ENCODE data around the gene RANBP1. TPM values are rescaled to one million over a fixed set of nuclear protein-coding genes. Genes with fewer than 3 reads are reported as not detected.
A peak's percentile ranks its signal among the peaks of the same experiment; 100 is the strongest.

RANBP1 gene
- total and polyA plus RNA-seq, 2 of the 13 experiments (the other 11 are each of a cell fraction or from before 2014, with no cell fraction given) = 181 to 492 TPM

DNA sequence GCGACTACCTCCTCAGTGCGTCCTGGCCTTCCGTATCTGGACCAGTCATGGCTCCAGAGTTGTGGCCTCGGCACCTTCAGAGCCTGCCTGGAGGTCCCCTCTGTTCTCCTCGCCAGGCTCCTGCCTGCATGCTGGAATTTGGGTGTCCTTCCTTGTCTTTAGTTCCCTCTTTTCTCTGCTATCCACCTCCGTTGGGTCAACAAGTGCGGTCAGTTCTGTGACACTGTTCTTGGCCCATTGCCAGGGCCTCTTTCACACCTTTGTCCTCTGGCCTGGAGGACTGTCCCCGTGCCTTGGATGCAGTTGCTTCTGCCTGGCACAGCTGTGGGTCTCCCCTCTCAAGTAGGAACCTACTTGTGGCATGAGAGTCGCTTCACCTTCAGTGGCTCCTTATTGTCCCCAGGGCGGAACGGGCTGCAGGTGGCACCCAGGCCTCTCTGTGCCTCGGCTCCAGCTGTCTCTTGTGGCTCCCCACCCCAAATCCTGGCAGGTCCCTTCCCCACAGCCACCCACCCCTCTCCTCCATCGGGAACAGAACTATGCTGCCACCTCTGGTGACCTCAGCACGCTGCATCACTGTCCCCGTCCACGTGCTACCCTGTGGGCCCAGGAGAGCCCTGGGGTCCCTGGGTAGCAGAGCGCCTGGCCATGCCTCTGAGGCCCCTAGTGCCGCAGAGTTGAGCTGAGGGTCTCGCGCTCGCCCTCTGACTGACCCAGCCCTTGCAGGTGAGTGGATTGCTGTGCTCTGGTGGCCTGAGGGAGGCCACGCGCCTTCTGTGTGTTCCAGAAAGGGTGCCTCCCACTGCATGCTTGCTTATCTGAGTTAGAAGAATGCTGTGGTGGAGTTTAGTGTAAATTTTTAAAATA is 31.1 kb upstream of the RANBP1 start (continued):
- no peak for TF ChIP-seq ZNF17 (CRISPR knock-in tag; IDR thresholded peaks at IDR 0.05)
- TF ChIP-seq, protein P1, sequence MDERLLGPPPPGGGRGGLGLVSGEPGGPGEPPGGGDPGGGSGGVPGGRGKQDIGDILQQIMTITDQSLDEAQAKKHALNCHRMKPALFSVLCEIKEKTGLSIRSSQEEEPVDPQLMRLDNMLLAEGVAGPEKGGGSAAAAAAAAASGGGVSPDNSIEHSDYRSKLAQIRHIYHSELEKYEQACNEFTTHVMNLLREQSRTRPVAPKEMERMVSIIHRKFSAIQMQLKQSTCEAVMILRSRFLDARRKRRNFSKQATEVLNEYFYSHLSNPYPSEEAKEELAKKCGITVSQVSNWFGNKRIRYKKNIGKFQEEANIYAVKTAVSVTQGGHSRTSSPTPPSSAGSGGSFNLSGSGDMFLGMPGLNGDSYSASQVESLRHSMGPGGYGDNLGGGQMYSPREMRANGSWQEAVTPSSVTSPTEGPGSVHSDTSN (CRISPR knock-in tag; IDR thresholded peaks at IDR 0.05) = no peak
- TF ChIP-seq WIZ (CRISPR knock-in tag; IDR thresholded peaks at IDR 0.05) = no peak
- TF ChIP-seq HNF4G (IDR thresholded peaks at IDR 0.05; ENCODE audit: borderline replicate concordance, low read depth, low read length) = no peak
- TF ChIP-seq HNF4G (CRISPR knock-in tag; IDR thresholded peaks at IDR 0.05; ENCODE audit: borderline replicate concordance, low read depth) = no peak
- TF ChIP-seq, protein P2, sequence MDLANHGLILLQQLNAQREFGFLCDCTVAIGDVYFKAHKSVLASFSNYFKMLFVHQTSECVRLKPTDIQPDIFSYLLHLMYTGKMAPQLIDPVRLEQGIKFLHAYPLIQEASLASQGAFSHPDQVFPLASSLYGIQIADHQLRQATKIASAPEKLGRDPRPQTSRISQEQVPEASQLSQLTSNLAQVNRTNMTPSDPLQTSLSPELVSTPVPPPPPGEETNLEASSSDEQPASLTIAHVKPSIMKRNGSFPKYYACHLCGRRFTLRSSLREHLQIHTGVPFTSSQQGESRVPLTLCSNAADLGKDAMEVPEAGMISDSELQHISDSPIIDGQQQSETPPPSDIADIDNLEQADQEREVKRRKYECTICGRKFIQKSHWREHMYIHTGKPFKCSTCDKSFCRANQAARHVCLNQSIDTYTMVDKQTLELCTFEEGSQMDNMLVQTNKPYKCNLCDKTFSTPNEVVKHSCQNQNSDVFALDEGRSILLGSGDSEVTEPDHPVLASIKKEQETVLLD (CRISPR knock-in tag; IDR thresholded peaks at IDR 0.05; ENCODE audit: low read depth) = no peak
- TF ChIP-seq SP5 (CRISPR knock-in tag; IDR thresholded peaks at IDR 0.05; ENCODE audit: borderline replicate concordance, low read depth) = no peak
- TF ChIP-seq GTF3A (CRISPR knock-in tag; conservative IDR thresholded peaks at IDR 0.05) = no peak
- peak; percentile 59; the same call in 1 of the 2 replicates for TF ChIP-seq SAP130 (CRISPR knock-in tag; IDR thresholded peaks at IDR 0.05; ENCODE audit: low read depth)
- TF ChIP-seq, protein P3, sequence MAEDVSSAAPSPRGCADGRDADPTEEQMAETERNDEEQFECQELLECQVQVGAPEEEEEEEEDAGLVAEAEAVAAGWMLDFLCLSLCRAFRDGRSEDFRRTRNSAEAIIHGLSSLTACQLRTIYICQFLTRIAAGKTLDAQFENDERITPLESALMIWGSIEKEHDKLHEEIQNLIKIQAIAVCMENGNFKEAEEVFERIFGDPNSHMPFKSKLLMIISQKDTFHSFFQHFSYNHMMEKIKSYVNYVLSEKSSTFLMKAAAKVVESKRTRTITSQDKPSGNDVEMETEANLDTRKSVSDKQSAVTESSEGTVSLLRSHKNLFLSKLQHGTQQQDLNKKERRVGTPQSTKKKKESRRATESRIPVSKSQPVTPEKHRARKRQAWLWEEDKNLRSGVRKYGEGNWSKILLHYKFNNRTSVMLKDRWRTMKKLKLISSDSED (CRISPR knock-in tag; IDR thresholded peaks at IDR 0.05) = no peak
- TF ChIP-seq, protein P4, sequence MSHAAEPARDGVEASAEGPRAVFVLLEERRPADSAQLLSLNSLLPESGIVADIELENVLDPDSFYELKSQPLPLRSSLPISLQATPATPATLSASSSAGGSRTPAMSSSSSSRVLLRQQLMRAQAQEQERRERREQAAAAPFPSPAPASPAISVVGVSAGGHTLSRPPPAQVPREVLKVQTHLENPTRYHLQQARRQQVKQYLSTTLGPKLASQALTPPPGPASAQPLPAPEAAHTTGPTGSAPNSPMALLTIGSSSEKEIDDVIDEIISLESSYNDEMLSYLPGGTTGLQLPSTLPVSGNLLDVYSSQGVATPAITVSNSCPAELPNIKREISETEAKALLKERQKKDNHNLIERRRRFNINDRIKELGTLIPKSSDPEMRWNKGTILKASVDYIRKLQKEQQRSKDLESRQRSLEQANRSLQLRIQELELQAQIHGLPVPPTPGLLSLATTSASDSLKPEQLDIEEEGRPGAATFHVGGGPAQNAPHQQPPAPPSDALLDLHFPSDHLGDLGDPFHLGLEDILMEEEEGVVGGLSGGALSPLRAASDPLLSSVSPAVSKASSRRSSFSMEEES (CRISPR knock-in tag; IDR thresholded peaks at IDR 0.05) = no peak
- TF ChIP-seq, protein P5, sequence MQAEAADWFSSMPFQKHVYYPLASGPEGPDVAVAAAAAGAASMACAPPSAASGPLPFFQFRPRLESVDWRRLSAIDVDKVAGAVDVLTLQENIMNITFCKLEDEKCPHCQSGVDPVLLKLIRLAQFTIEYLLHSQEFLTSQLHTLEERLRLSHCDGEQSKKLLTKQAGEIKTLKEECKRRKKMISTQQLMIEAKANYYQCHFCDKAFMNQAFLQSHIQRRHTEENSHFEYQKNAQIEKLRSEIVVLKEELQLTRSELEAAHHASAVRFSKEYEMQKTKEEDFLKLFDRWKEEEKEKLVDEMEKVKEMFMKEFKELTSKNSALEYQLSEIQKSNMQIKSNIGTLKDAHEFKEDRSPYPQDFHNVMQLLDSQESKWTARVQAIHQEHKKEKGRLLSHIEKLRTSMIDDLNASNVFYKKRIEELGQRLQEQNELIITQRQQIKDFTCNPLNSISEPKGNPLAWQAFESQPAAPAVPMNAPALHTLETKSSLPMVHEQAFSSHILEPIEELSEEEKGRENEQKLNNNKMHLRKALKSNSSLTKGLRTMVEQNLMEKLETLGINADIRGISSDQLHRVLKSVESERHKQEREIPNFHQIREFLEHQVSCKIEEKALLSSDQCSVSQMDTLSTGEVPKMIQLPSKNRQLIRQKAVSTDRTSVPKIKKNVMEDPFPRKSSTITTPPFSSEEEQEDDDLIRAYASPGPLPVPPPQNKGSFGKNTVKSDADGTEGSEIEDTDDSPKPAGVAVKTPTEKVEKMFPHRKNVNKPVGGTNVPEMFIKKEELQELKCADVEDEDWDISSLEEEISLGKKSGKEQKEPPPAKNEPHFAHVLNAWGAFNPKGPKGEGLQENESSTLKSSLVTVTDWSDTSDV (CRISPR knock-in tag; IDR thresholded peaks at IDR 0.05) = no peak
- TF ChIP-seq NCOA1 (CRISPR knock-in tag; IDR thresholded peaks at IDR 0.05) = 0 out of 2 replicates have a peak, but pooled peaks have one; percentile 55
- TF ChIP-seq, protein P6, sequence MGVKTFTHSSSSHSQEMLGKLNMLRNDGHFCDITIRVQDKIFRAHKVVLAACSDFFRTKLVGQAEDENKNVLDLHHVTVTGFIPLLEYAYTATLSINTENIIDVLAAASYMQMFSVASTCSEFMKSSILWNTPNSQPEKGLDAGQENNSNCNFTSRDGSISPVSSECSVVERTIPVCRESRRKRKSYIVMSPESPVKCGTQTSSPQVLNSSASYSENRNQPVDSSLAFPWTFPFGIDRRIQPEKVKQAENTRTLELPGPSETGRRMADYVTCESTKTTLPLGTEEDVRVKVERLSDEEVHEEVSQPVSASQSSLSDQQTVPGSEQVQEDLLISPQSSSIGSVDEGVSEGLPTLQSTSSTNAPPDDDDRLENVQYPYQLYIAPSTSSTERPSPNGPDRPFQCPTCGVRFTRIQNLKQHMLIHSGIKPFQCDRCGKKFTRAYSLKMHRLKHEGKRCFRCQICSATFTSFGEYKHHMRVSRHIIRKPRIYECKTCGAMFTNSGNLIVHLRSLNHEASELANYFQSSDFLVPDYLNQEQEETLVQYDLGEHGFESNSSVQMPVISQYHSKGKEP (CRISPR knock-in tag; IDR thresholded peaks at IDR 0.05) = no peak
- TF ChIP-seq, protein P7, sequence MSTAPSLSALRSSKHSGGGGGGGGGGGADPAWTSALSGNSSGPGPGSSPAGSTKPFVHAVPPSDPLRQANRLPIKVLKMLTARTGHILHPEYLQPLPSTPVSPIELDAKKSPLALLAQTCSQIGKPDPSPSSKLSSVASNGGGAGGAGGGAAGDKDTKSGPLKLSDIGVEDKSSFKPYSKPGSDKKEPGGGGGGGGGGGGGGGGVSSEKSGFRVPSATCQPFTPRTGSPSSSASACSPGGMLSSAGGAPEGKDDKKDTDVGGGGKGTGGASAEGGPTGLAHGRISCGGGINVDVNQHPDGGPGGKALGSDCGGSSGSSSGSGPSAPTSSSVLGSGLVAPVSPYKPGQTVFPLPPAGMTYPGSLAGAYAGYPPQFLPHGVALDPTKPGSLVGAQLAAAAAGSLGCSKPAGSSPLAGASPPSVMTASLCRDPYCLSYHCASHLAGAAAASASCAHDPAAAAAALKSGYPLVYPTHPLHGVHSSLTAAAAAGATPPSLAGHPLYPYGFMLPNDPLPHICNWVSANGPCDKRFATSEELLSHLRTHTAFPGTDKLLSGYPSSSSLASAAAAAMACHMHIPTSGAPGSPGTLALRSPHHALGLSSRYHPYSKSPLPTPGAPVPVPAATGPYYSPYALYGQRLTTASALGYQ (CRISPR knock-in tag; IDR thresholded peaks at IDR 0.05) = no peak
- TF ChIP-seq ZNF788 (CRISPR knock-in tag; IDR thresholded peaks at IDR 0.05; ENCODE audit: borderline replicate concordance) = no peak
